GM10266 (cell line): Measurements from ENCODE around the gene CLUH.

Experiments used
- DNase-seq: peaks from one replicate; pipeline ENCODE4 v3.0.0; 2012; ENCODE audit errors: extremely low spot score
- CTCF ChIP-seq: IDR thresholded peaks from 2 replicates; pipeline ENCODE4 v1.5.1; 2012; ENCODE audit warnings: mild to moderate bottlenecking, low read depth; ENCODE audit not compliant: control insufficient read depth, insufficient read depth; ENCODE audit errors: missing control alignments

The CLUH gene

GRCh38 chr17:2649191-2649590, 62.4 kb downstream of the CLUH start:
- TF ChIP-seq CTCF = no peak
- no peak for DNase-seq

GRCh38 chr17:2647957-2648356, 63.6 kb downstream of the CLUH start:
- DNase-seq = no peak
- no peak for TF ChIP-seq CTCF

GRCh38 chr17:2644971-2645370, 66.6 kb downstream of the CLUH start:
- no peak for DNase-seq
- TF ChIP-seq CTCF = no peak
